Breast epithelium (tissue), 4 donors: ENCODE measurements around the gene CKAP4. TPM values are rescaled to one million over a fixed set of nuclear protein-coding genes. Genes with fewer than 3 reads are reported as not detected.

ENCODE experiments used
- DNase-seq, 2 donors: peaks; one replicate each; pipeline ENCODE4 v3.0.0-alpha.2; 2019; ENCODE audit warnings: low spot score in 2 of 2
- H3K27ac ChIP-seq, 2 donors: fragments of 200-600 bp; sonication (generic) in 1 of 2; one replicate each; pipeline ENCODE4 v1.5.1; 2016 to 2019; ENCODE audit warnings: mild to moderate bottlenecking in 1 of 2
- H3K27me3 ChIP-seq, 2 donors: fragments of 200-600 bp; sonication (generic) in 1 of 2; one replicate each; pipeline versions ENCODE4 v1.5.1 to v1.6.0; 2017 to 2019; ENCODE audit warnings: control low read depth in 1 of 2, mild to moderate bottlenecking in 1 of 2
- H3K36me3 ChIP-seq: fragments of 200-600 bp; one replicate; pipeline ENCODE4 v1.5.1; 2019
- H3K4me1 ChIP-seq, 2 donors: fragments of 200-600 bp; sonication (generic); one replicate each; pipeline ENCODE4 v1.5.1; 2016 to 2019; ENCODE audit warnings: control low read depth in 1 of 2
- H3K4me3 ChIP-seq, 3 donors: fragments of 200-600 bp; sonication (generic); 1 replicate in 2 of 3; 2 replicates in 1 of 3; pipeline ENCODE4 v1.5.1; 2016 to 2019; ENCODE audit warnings: mild to moderate bottlenecking in 3 of 3, moderate library complexity in 2 of 3
- H3K9me3 ChIP-seq, 2 donors: fragments of 200-600 bp; sonication (generic) in 1 of 2; one replicate each; pipeline ENCODE4 v1.5.1; 2016 to 2019; ENCODE audit warnings: control low read depth in 1 of 2
- CTCF ChIP-seq, 3 donors: fragments of 450-650 bp; IDR thresholded peaks; one replicate each; pipeline ENCODE4 v1.5.1; 2016 to 2017; ENCODE audit warnings: antibody characterized with exemption in 3 of 3, mild to moderate bottlenecking in 3 of 3, moderate library complexity in 3 of 3
- POLR2A ChIP-seq: fragments of 450-650 bp; IDR thresholded peaks from one replicate; pipeline ENCODE4 v1.6.1; 2016; ENCODE audit warnings: antibody characterized with exemption, mild to moderate bottlenecking, moderate library complexity
- POLR2AphosphoS5 ChIP-seq, 3 donors: sonication (generic); formaldehyde crosslinking; IDR thresholded peaks; one replicate each; pipeline ENCODE4 v1.6.1; 2017; ENCODE audit warnings: antibody characterized with exemption in 3 of 3
- intact Hi-C: fragments of 100-400 bp; cut with DNase I; formaldehyde crosslinking; loops from one replicate; pipeline ENCODE4 v1.15.1; 2023; ENCODE audit warnings: low total_unique reads
- total RNA-seq, 3 donors: library from RNA; depleted of rRNA; stranded (reverse); fragments of >200 nt; gene quantifications; one replicate each; pipeline ENCODE4 v1.1.0, GENCODE V29; 2016

CKAP4 gene
- total RNA-seq, 3 donors from 2014 or later: 22.0 to 39.3 (median 30.9) TPM

- intact Hi-C loops: no loop called here
- Histone ChIP-seq H3K4me3 (no peak overlapping the region), H3K36me3 (no peaks in the 10 kb centered on the region), H3K9me3 (no peaks in the 10 kb centered on the region), H3K27me3 (no peaks in the 10 kb centered on the region), H3K27ac (no peak overlapping the region), H3K4me1 (no peaks in the 10 kb centered on the region)
- TF ChIP-seq POLR2A (no peak), CTCF (IDR thresholded peaks at IDR 0.05) (no peak), POLR2AphosphoS5 (IDR thresholded peaks at IDR 0.05) (no peak)
- DNase-seq: no peak
Measured at GRCh38 chr12:106291342-106291741, 43.5 kb upstream of the CKAP4 start.

GRCh38 chr12:106290666-106291065, 42.8 kb upstream of the CKAP4 start:
- no peaks in the 10 kb centered on the region for H3K9me3 ChIP-seq
- intact Hi-C loops: no loop called here
- no peak overlapping the region for H3K4me3 ChIP-seq
- TF ChIP-seq POLR2AphosphoS5 (IDR thresholded peaks at IDR 0.05) (no peak), POLR2A (no peak), CTCF (IDR thresholded peaks at IDR 0.05) (no peak)
- no peak for DNase-seq
- no peaks in the 10 kb centered on the region for H3K27me3 ChIP-seq
- no peaks in the 10 kb centered on the region for H3K4me1 ChIP-seq
- H3K27ac ChIP-seq: no peak overlapping the region
- no peaks in the 10 kb centered on the region for H3K36me3 ChIP-seq

GRCh38 chr12:106289196-106289681, 41.4 kb upstream of the CKAP4 start:
- Histone ChIP-seq H3K27ac (peak overlapping the region; percentile 55 to 73), H3K36me3 (no peaks in the 10 kb centered on the region), H3K4me3 (no peak overlapping the region), H3K27me3 (no peaks in the 10 kb centered on the region), H3K9me3 (no peaks in the 10 kb centered on the region), H3K4me1 (no peaks in the 10 kb centered on the region)
- DNase-seq: no peak
- no peak for TF ChIP-seq POLR2A
- TF ChIP-seq POLR2AphosphoS5 (IDR thresholded peaks at IDR 0.05): no peak
- TF ChIP-seq CTCF (IDR thresholded peaks at IDR 0.05): no peak
- intact Hi-C loops: no loop called here

GRCh38 chr12:106288494-106289195, 40.8 kb upstream of the CKAP4 start:
- Histone ChIP-seq H3K27ac (peak overlapping the region; percentile 55 to 73), H3K27me3 (no peaks in the 10 kb centered on the region), H3K4me3 (no peak overlapping the region), H3K9me3 (no peaks in the 10 kb centered on the region), H3K4me1 (no peaks in the 10 kb centered on the region), H3K36me3 (no peaks in the 10 kb centered on the region)
- intact Hi-C loops: no loop called here
- no peak for TF ChIP-seq POLR2AphosphoS5 (IDR thresholded peaks at IDR 0.05)
- no peak for TF ChIP-seq CTCF (IDR thresholded peaks at IDR 0.05)
- TF ChIP-seq POLR2A: no peak
- no peak for DNase-seq

GRCh38 chr12:106288101-106288493, 40.3 kb upstream of the CKAP4 start:
- H3K4me3 ChIP-seq: no peak overlapping the region
- DNase-seq: no peak
- intact Hi-C loops: no loop called here
- no peaks in the 10 kb centered on the region for H3K9me3 ChIP-seq
- H3K27me3 ChIP-seq: no peaks in the 10 kb centered on the region
- no peaks in the 10 kb centered on the region for H3K36me3 ChIP-seq
- H3K4me1 ChIP-seq: no peaks in the 10 kb centered on the region
- TF ChIP-seq CTCF (IDR thresholded peaks at IDR 0.05): no peak
- no peak for TF ChIP-seq POLR2A
- TF ChIP-seq POLR2AphosphoS5 (IDR thresholded peaks at IDR 0.05): no peak
- peak overlapping the region in 1 of 2 donors; percentile 55 for H3K27ac ChIP-seq
